DLD1 (cell line): Measurements from ENCODE around the gene ZNF430.
"Not testable (repeated sequence)": the region's sequence is repeated elsewhere in the genome, so short reads cannot be mapped to it uniquely, and the experiment has no call there.

Experiments used
- in situ Hi-C: cut with HindIII; loops from 2 replicates; pipeline ENCODE4 v1.10.0; 2017; ENCODE audit warnings: low sequenced_read_pairs

ZNF430 gene

DNA sequence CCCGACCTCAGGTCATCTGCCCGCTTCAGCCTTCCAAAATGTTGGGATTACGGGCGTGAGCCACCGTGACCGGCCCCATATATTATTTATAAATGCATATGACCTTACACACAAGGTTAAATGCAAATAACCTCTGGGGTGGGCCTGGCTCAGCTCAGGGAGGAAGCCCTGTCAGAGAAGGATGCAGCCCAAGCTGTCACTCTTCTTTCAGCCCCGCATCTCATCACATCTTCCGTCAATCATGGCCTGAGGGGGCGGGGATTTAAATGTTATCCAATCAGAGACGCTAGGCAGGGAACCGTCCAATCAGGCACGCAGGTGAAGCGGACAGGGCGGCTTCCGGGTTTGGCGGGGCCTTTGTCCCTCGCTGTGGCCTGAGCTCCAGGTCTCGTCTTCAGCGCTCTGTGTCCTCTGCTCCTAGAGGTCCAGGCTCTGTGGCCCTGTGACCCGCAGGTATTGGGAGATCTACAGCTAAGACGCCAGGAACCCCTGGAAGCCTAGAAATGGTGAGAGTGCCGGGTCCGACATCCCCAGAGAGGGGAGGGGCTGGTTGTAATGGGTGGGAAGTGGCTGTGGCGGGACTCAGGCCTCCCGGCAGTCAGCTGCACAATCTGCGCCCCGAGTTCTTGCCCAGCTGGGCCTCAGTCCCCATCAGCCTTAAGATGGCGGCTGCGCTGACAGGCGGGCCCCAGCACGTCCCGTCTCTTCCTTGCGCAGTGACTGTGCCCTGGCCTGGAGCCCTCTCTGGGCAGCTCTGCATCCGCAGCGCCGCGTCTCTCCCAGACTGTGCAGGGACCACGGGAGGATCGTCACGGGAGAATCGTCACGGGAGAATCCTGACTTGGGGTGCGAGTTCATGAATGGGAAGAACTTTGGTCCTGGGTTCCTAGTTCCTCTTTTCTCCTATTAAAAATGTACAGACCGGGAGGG, at the start of gene ZNF430:
Gene ZNF430, plus strand, starts transcription at position 360 of the 930 bp plus-strand sequence. Its CDS starts 144 bp downstream, at position 504.
- in situ Hi-C loops, result no loop called here

GRCh38 chr19:20992788-20993187, 27.7 kb upstream of the ZNF430 start:
- in situ Hi-C loops, result not testable (repeated sequence)

DNA sequence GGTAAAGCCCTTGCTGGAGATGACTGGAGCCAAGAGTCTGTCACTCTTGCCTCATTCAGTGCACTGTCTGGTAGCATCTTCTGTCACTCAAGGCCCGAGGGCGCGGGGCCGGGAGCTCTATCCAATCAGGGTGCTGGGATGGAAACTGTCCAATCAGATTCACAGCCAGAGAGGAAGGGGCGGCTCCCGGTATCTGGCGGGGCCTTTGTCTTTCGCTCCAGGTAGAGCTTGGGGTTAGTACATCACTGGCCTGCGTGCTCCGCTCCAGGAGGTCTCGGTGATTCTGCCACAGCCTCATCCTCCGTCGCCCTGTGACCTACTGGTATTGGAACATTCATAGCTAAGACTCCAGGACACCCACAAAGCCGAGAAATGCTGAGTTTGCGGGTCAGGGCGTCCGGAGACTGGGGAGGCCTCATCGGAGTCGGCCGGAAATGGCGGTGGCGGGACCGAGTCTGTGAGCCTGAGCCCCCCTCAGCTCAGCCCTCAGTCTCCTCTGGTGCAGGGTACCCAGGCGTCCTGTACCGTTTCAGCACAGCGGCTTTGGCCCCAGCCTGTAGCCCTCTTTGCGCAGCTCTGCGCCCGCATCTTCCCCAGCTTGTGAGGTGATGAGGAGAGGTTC, 20.6 kb upstream of the ZNF430 start:
- in situ Hi-C loops, result no loop called here

GRCh38 chr19:21021238-21021637, 781 bp downstream of the ZNF430 start:
- in situ Hi-C loops, result not testable (repeated sequence)

DNA sequence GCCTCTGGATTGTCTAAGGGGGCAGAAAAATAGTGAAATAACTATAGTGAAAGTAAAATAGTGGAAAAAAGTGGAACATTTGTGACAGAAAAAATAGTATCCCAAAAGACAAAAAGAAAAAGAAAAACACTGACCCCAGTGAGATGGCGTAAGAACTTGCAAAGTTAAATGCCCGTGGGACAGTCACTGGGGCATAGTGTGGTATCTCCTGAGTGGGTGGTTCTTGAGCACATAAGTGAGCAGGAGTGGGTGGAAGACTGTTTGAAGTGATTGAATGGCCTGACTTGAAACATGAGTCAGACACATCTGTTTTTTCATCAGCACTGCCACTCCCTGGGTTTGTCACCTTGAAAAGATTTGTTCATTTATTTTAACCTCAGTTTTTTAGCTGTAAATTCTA, 2.5 kb downstream of the ZNF430 start:
- in situ Hi-C loops, result no loop called here

- in situ Hi-C loops, result no loop called here
These were observed 3.4 kb downstream of the ZNF430 start for GRCh38 chr19:21023901-21024300.

- in situ Hi-C loops, result no loop called here
These were observed 8.5 kb downstream of the ZNF430 start for GRCh38 chr19:21028969-21029268.

DNA sequence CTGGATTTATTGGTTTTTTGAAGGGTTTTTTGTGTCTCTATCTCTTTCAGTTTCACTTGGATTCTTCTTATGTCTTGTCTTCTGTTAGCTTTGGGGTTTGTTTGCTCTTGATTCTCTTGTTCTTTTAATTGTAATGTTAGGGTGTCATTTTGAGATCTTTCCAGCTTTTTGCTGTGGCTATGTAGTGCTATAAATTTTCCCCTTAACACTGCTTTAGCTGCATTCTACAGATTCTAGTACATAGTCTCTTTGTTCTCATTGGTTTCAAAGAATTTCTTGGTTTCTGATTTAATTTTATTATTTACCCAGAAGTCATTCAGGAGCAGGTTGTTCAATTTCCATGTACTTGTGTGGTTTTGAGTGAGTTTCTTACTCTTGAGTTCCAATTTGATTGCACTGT, 24.6 kb downstream of the ZNF430 start:
- in situ Hi-C loops, result no loop called here

DNA sequence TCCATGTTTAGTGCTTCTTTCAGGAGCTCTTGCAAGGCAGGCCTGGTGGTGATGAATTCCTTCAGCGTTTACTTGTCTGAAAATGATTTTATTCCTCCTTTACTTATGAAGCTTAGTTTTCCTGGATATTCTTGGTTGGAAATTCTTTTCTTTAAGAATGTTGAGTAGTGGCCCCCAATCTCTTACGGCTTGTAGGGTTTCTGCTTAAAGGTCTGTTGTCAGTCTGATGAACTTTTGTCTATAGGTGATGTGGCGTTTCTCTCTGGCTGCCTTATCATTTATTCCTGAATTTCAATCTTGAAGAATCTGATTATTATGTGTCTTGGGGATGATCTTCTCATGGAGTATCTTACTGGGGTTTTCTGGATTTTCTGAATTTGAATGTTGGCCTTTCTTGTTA, 26.0 kb downstream of the ZNF430 start:
- in situ Hi-C loops, result no loop called here

- in situ Hi-C loops, result no loop called here
These were observed 27.3 kb downstream of the ZNF430 start for GRCh38 chr19:21047716-21048115.

DNA sequence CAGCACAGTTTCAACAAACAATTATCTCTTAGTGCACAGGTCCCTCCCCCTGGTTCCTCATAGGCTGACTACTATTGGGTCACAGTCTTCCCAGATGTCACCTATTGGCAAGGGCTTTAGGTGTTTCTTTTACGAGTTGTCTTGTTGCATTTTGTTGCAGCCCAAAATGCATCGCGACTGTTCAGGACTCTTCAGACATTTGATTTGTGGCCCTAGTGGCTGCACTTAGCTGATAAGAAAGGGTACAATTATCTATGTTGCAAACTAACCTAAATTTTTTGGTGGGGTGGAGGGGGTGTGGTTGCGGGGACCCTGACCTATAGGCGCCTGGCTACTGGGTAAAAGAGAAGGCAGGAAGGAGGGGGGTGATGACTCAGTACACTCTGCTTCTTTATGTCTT, 32.4 kb downstream of the ZNF430 start:
- in situ Hi-C loops, result no loop called here

DNA sequence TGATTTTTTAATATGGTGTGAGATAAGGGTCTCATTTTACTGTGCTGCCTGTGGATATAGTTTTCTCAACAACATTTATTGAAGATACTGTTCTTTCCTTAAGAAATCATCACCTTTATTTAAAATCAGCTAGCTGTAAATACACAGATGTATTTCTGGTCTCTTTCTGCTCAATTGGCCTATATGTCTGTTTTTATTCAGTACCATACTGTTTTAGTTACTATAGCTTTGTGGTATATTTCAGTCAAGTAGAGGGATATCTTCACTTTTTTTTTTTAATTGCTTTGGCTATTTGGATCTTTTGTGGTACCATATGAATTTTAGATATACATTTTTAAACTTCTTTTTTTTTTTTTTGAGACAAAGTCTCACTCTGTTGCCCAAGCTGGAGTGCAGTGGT, 44.9 kb downstream of the ZNF430 start:
- in situ Hi-C loops, result no loop called here

DNA sequence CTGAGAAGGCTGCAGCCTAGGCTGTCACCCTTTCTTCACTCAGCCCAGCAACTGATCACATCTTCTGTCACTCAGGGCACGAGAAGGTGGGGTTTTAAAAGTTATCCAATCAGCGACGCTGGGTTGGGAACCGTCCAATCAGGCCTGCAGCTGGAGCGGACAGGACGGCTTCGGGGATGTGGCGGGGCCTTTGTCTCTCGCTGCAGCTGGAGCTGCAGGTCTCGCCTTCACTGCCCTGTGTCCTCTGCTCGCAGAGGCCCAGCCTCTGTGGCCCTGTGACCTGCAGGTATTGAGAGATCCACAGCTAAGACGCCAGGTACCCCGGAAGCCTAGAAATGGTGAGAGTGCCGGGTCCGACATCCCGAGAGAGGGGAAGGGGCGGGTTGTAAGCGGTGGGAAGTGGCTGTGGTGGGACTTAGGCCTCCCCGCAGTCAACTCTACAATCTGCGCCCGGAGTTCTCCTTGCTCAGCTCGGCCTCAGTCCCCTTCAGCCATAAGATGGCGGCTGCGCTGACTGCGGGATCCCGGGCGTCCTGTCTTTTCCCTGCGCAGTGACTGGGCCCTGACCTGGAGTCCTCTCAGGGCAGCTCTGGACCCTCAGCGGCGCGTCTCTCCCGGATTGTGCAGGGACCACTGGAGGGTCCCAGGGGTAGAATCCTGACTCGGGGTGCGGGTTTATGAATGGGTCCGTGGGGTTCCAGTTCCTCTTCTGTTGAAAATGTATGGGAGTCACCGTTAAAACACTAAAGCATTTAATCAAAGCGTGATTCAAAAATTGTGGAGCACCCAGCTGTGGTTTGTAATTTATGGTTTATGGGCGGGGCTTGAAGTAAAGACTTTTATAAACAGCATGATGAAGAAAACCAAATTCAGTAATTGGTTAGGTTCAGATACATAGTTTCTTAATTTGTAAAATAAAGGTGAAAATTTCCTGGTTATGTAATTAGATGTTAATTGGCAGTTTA, 61.8 kb downstream of the ZNF430 start, which contains the start of gene ZNF714:
Gene ZNF714, plus strand, starts transcription at position 193 of the 965 bp plus-strand sequence. CDS start 16,066 bp downstream, outside the sequence.
- in situ Hi-C loops, result no loop called here

- in situ Hi-C loops, result no loop called here
These were observed 63.9 kb downstream of the ZNF430 start for GRCh38 chr19:21084343-21084742.

DNA sequence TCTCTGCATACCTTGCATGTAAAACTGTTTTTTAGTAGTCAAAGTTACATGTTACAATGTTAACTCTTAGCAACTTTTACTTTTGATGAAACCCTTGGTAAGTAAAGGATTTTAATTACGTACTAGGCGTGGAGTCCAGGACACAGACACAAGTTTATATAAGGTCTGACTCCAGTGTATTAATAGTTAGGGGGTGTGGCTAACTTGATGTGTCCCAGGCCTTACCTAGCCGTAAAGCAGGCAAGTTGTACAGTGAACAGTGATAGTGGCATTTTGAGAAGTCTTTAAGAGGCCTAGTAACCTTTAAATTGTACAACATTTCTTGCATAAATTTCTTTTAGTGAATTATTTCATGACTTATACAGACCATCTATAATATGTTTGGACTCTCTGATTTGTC, 67.4 kb downstream of the ZNF430 start:
- in situ Hi-C loops, result no loop called here

DNA sequence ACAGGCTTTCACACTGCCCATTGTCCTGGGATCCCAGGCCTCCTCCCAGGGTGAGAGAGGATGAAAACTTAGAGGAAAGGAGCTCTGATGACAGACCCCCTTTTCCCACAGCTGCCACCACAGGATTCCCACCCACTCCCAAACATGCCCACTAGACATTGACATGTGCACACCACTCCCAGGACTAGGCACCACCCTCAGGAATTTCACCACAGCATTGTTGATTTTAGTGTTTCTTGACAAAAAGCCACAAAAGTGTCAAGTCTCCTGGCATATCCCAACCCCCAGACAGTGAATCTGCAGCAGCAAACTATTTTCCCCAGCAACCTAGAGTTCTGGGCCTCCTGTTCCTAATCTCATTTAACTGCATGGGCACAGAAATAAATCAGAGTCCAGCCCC, 71.7 kb downstream of the ZNF430 start:
- in situ Hi-C loops, result no loop called here

- in situ Hi-C loops, result no loop called here
These were observed 74.0 kb downstream of the ZNF430 start for GRCh38 chr19:21094347-21095025.

DNA sequence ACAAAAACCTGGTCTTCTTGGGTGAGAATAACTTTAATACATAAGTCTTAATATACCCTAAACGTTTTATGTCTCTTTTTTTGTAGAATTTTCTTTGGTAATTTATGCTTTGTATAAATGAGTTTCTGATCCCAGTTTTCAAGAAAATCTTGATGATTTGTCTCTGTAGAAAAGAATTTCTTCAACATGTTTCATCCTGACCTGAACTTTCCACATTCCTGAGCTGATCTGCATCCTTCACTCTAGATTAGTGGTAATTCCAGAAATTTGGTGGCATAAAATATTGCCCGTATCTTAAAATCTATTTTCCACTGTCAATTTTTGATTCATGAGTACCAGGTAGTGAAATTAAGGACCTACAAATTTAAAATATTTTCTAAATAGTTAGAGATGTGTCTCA, 77.8 kb downstream of the ZNF430 start:
- in situ Hi-C loops, result no loop called here

GRCh38 chr19:21101521-21102242, 81.2 kb downstream of the ZNF430 start:
- in situ Hi-C loops, result no loop called here

GRCh38 chr19:21109116-21109515, 88.7 kb downstream of the ZNF430 start:
- in situ Hi-C loops, result no loop called here
